BLaER1 (cell line): ENCODE results near the gene EFS.
"Not testable (repeated sequence)": the region's sequence is repeated elsewhere in the genome, so short reads cannot be mapped to it uniquely, and the experiment has no call there.

Experiments
- H3K27ac ChIP-seq: shearing (Covaris generic); formaldehyde crosslinking; 2 replicates; pipeline ENCODE4 v1.8.1; 2022
- H3K27me3 ChIP-seq: shearing (Covaris generic); formaldehyde crosslinking; 2 replicates; pipeline ENCODE4 v1.8.1; 2022
- H3K36me3 ChIP-seq: shearing (Covaris generic); formaldehyde crosslinking; 2 replicates; pipeline ENCODE4 v1.8.1; 2022
- H3K4me1 ChIP-seq: shearing (Covaris generic); formaldehyde crosslinking; 2 replicates; pipeline ENCODE4 v1.8.1; 2022
- H3K4me2 ChIP-seq: shearing (Covaris generic); formaldehyde crosslinking; 2 replicates; pipeline ENCODE4 v1.8.1; 2022
- H3K4me3 ChIP-seq: shearing (Covaris generic); formaldehyde crosslinking; 2 replicates; pipeline ENCODE4 v1.8.1; 2022
- H3K9ac ChIP-seq: shearing (Covaris generic); formaldehyde crosslinking; 2 replicates; pipeline ENCODE4 v1.8.1; 2022
- H3K9me3 ChIP-seq: shearing (Covaris generic); formaldehyde crosslinking; 2 replicates; pipeline ENCODE4 v1.8.1; 2022
- H4K20me1 ChIP-seq: shearing (Covaris generic); formaldehyde crosslinking; 2 replicates; pipeline ENCODE4 v1.8.1; 2022
- Cebpa-rat ChIP-seq: shearing (Covaris generic); IDR thresholded peaks from 2 replicates; pipeline ENCODE4 v1.8.1; 2022

Gene EFS

DNA sequence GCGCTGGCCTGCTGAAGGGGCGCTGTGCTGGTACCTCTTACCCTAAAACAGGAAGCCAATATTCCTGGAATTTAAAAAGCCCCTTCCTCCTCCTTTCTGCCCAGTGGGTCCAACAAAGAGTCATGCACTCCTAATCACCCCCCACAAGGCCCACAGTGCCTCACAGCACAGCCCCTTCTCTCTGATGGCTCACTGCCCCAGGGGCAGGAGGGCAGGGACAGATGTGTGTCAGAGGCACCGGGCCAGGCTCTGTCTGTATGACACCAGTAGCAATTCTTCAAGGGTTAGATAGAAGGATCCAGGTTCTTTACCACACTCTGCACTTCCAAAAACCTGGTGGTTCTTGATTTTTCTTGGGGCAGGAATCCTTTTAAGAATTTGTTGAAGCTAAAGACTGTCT is 34.2 kb upstream of the EFS start:
- no peak for TF ChIP-seq Cebpa-rat
- H3K4me1 ChIP-seq, result peaks cover 15% of the 10 kb centered on the region
- H3K27ac ChIP-seq, result no peak overlapping the region
- H3K4me2 ChIP-seq, result no peak overlapping the region
- H3K4me3 ChIP-seq, result no peak overlapping the region
- no peaks in the 10 kb centered on the region for H3K36me3 ChIP-seq
- peaks cover under 1% of the 10 kb centered on the region; the same call in 1 of the 2 replicates for H4K20me1 ChIP-seq
- no peaks in the 10 kb centered on the region for H3K9me3 ChIP-seq
- no peak overlapping the region for H3K9ac ChIP-seq
- peaks cover 14% of the 10 kb centered on the region for H3K27me3 ChIP-seq

DNA sequence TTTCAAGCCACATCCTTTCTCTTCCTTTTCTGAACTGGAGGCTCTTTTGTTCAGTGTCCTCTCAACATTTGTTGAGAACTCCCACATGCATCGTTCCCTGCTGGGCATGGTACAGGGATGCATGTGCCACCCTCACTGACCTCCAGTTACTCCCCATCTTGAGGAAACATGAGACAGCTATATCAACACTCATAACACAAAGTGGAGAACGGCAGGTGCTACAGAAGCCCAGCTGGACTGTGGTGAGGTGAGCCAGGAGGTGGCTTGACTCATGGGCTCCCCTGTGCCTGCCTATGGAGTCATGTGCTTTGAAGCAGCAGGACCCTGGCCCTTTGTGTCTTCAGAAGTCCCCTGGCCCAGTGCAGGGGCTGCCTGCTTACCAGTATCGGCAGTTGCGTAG is 33.4 kb upstream of the EFS start:
- H3K27ac ChIP-seq, result no peak overlapping the region
- peaks cover 15% of the 10 kb centered on the region for H3K4me1 ChIP-seq
- H3K27me3 ChIP-seq, result peaks cover 6% of the 10 kb centered on the region
- no peak overlapping the region for H3K4me2 ChIP-seq
- TF ChIP-seq Cebpa-rat, result no peak
- no peaks in the 10 kb centered on the region for H3K36me3 ChIP-seq
- no peak overlapping the region for H3K9ac ChIP-seq
- H3K9me3 ChIP-seq, result no peaks in the 10 kb centered on the region
- H3K4me3 ChIP-seq, result no peak overlapping the region
- H4K20me1 ChIP-seq, result no peaks in the 10 kb centered on the region; the same call in 1 of the 2 replicates

DNA sequence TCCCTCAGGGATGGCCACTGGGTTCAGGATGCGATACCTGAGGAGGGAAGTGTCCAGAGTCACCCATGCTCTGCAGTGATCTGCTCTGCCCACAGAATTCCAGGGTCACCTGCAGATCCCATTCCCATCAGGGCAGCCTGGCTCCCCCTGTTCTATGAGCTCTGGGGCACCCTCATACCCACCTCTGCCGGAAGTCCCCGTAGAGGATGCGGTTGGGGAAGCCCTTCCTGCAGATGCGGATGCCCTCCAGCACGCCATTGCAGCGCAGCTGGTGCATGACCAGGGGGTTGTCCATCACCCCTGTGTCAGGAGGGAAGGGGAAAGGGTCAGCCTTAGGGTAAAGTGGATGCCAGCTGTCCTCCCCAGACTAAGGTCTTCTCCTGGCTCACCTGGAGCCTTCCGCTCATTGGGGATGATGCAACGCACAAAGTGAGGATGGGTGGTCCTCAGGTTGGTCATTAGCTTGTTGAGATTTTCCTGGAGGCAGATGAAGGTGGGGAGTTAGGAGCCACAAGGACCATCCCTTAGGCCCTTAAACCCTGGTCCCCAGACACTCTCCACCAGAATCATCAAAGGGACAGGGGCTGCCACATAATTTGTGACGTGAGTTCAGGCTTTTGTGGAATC is 31.9 kb upstream of the EFS start:
- peak overlapping the region; percentile 70 for H3K4me2 ChIP-seq
- no peak overlapping the region for H3K9ac ChIP-seq
- H4K20me1 ChIP-seq, result no peaks in the 10 kb centered on the region; the same call in 1 of the 2 replicates
- H3K27me3 ChIP-seq, result no peaks in the 10 kb centered on the region; the same call in 1 of the 2 replicates
- H3K9me3 ChIP-seq, result no peaks in the 10 kb centered on the region
- peaks cover 15% of the 10 kb centered on the region for H3K4me1 ChIP-seq
- no peaks in the 10 kb centered on the region for H3K36me3 ChIP-seq
- no peak overlapping the region for H3K27ac ChIP-seq
- no peak overlapping the region for H3K4me3 ChIP-seq
- TF ChIP-seq Cebpa-rat, result no peak

DNA sequence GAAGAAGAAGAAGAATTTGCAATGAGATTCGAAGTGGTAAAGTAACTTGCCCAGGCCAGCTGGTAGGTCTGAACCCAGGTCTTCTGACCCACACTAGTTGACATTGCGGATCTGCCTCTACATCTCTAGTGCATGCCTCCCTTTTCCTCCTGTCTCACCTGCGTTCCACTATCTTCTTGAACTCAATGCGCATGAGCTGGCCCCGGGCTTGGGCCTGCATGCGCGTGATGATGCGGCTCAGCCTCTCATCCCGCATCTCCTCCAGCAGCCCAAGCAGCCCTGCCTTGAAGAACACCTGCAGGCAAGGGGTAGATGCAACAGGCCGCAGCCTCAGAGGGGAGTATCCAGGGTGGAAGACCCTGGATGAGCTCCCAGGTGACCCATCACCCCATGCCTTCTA is 31.2 kb upstream of the EFS start:
- no peaks in the 10 kb centered on the region for H3K27me3 ChIP-seq
- no peak overlapping the region for H3K27ac ChIP-seq
- no peak for TF ChIP-seq Cebpa-rat
- no peak overlapping the region for H3K9ac ChIP-seq
- no peaks in the 10 kb centered on the region for H3K36me3 ChIP-seq
- no peak overlapping the region for H3K4me3 ChIP-seq
- H4K20me1 ChIP-seq, result no peaks in the 10 kb centered on the region; the same call in 1 of the 2 replicates
- H3K4me1 ChIP-seq, result peaks cover 15% of the 10 kb centered on the region
- H3K9me3 ChIP-seq, result no peaks in the 10 kb centered on the region
- peak overlapping the region; percentile 70; the same call in 1 of the 2 replicates for H3K4me2 ChIP-seq

DNA sequence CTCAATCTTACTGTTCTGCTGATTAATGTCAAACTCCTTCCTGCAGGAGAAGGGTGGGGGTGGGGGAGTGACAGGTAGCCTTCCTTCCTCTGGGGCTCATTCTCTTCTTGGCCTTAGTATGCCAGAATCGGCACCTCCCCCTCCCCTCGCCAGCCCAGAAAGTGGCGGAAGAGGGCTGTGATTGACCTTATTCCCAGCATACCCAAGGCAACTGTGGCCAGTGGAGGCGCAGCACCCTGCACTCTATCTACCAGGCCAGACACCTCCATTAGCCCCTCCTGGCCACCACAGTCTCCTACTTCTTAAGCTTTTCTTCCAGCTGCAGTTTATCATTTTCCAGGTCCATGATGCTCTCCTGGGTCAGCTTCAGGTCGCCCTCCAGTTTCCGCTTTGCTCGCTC is 27.6 kb upstream of the EFS start:
- H3K9ac ChIP-seq, result no peak overlapping the region
- H3K9me3 ChIP-seq, result no peaks in the 10 kb centered on the region
- TF ChIP-seq Cebpa-rat, result no peak
- H4K20me1 ChIP-seq, result no peaks in the 10 kb centered on the region; the same call in 1 of the 2 replicates
- H3K27ac ChIP-seq, result no peak overlapping the region
- H3K4me1 ChIP-seq, result peaks cover 15% of the 10 kb centered on the region
- no peak overlapping the region for H3K4me2 ChIP-seq
- no peaks in the 10 kb centered on the region for H3K27me3 ChIP-seq
- H3K36me3 ChIP-seq, result no peaks in the 10 kb centered on the region
- no peak overlapping the region for H3K4me3 ChIP-seq

GRCh38 chr14:23389871-23390270 is 24.9 kb upstream of the EFS start:
- not testable (repeated sequence) for H3K9ac ChIP-seq, H3K4me3 ChIP-seq, H3K4me2 ChIP-seq, H3K36me3 ChIP-seq, H3K27me3 ChIP-seq, H3K4me1 ChIP-seq, H3K27ac ChIP-seq, H3K9me3 ChIP-seq, H4K20me1 ChIP-seq

GRCh38 chr14:23389396-23389795 is 24.4 kb upstream of the EFS start:
- Histone ChIP-seq H4K20me1 (no peaks in the 10 kb centered on the region), H3K27ac (no peak overlapping the region), H3K9me3 (no peaks in the 10 kb centered on the region), H3K4me2 (no peak overlapping the region), H3K4me1 (no peaks in the 10 kb centered on the region), H3K4me3 (no peak overlapping the region), H3K36me3 (no peaks in the 10 kb centered on the region), H3K9ac (no peak overlapping the region), H3K27me3 (no peaks in the 10 kb centered on the region)
- no peak for TF ChIP-seq Cebpa-rat

DNA sequence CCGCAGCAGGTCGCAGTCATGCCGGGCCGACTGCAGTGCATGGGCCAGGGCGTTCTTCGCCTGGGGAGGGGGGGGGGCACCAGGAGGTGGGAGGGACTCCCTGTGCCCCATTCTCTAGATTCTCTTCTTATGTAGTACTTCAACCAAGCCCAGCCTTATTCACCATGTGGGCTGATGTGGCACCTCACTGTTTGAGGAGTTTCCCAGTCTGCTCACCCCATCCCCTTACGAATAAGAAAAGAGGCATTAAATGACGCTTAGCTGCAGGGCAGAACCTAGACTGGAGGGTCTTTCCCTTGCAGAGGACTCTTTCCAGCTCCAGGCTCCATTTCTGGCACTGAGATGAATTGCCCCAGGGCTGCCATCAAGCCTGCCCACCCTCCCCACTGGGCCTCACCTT is 24.0 kb upstream of the EFS start:
- no peaks in the 10 kb centered on the region for H3K36me3 ChIP-seq
- no peaks in the 10 kb centered on the region for H3K4me1 ChIP-seq
- H3K9me3 ChIP-seq, result no peaks in the 10 kb centered on the region
- H3K27ac ChIP-seq, result no peak overlapping the region
- TF ChIP-seq Cebpa-rat, result no peak
- no peak overlapping the region for H3K4me3 ChIP-seq
- H3K4me2 ChIP-seq, result no peak overlapping the region
- no peaks in the 10 kb centered on the region for H3K27me3 ChIP-seq
- no peaks in the 10 kb centered on the region for H4K20me1 ChIP-seq
- H3K9ac ChIP-seq, result no peak overlapping the region

DNA sequence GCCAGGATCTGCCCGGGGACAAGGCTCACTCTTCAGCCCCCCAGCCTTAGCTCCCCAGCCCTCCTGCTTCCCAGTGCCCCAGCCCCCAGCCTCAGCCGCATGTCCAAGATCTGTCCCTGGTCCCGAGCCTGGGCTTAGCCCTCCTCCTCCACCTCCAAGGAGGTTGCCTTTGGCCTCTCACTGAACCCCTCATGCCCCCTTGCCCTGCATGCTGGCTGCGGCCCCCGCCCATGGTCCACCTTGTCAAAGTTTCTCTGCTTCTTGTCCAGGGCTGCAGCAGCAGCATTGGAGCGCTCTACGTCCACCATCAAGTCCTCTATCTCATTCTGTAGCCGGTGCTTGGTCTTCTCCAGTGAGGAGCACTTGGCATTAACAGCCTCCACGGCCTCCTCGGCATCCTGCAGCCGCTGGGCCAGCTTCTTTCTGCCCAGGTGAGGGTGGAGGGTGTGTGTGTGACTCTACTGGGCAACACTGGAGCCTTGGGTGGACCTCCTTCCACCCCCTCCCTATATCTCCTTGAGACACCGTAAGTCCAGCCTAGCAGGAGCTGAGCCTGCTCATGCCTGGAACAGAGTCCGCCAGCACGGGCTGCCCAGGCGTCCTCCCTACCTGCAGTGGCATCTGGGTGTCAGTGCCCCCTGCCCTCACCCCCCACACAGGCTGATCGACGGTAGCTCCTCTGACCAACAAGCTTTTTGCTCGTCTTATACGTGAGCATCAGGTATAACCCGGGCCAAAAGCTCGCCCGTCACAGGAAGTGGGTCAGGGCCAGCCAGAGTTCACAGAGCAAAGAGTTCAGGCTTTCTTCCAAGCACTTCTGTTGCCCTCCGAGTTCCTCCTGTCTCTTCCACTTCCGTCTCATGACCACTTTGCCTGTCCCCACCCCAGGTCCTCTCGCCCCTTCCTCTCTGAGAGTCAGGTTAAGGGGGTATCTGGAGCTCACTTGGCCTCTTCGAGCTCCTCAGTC is 23.2 kb upstream of the EFS start:
- Histone ChIP-seq H3K9ac (no peak overlapping the region), H3K36me3 (no peaks in the 10 kb centered on the region), H3K4me3 (no peak overlapping the region), H3K4me2 (no peak overlapping the region), H3K27ac (no peak overlapping the region), H3K4me1 (no peaks in the 10 kb centered on the region), H3K9me3 (no peaks in the 10 kb centered on the region), H3K27me3 (no peaks in the 10 kb centered on the region), H4K20me1 (no peaks in the 10 kb centered on the region)
- TF ChIP-seq Cebpa-rat, result no peak

GRCh38 chr14:23386999-23387398 is 22.0 kb upstream of the EFS start:
- H3K4me1 ChIP-seq, result peaks cover 9% of the 10 kb centered on the region
- no peaks in the 10 kb centered on the region for H4K20me1 ChIP-seq
- no peak overlapping the region for H3K27ac ChIP-seq
- TF ChIP-seq Cebpa-rat, result no peak
- no peak overlapping the region for H3K4me3 ChIP-seq
- H3K9me3 ChIP-seq, result no peaks in the 10 kb centered on the region
- H3K36me3 ChIP-seq, result no peaks in the 10 kb centered on the region
- H3K9ac ChIP-seq, result no peak overlapping the region
- 0 out of 2 replicates have a peak, but pooled peaks cover 6% of the 10 kb centered on the region for H3K27me3 ChIP-seq
- no peak overlapping the region for H3K4me2 ChIP-seq

DNA sequence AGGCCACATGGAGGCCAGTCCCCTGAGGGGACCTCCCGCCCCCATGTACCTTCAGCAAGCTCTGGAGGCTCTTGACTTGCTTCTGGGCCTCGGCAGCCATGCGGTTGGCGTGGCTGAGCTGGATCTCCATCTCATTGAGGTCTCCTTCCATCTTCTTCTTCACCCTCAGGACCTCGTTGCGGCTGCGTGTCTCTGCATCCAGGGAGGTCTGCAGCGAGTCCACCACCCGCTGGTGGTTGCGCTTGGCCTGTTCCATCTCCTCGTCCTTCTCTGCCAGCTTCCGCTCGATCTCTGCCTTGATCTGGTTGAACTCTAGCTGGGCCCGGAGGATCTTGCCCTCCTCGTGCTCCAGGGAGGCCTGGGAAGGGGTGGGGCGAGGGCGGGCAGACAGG is 21.3 kb upstream of the EFS start:
- not testable (repeated sequence) for H3K4me3 ChIP-seq, H3K9ac ChIP-seq, H4K20me1 ChIP-seq, H3K27me3 ChIP-seq, H3K9me3 ChIP-seq, H3K27ac ChIP-seq, H3K4me2 ChIP-seq, H3K36me3 ChIP-seq
- H3K4me1 ChIP-seq, result peaks cover 16% of the 10 kb centered on the region
